Keratinocyte (primary cell): Measurements from ENCODE around the gene PIPOX. TPM values are rescaled to one million over a fixed set of nuclear protein-coding genes. Genes with fewer than 3 reads are reported as not detected.
"Not testable (repeated sequence)": the region's sequence is repeated elsewhere in the genome, so short reads cannot be mapped to it uniquely, and the experiment has no call there.

Experiments
- DNase-seq: peaks from one replicate; pipeline ENCODE4 v3.0.0-alpha.2; 2011; ENCODE audit warnings: low read depth, missing footprints, low spot score
- FAIRE-seq: peaks from 2 replicates; lab custom pipeline; 2011; peaks lifted over from hg19 to GRCh38; lab: Jason Lieb, UNC
- H2AFZ ChIP-seq: 2 replicates; pipeline ENCODE4 v1.6.0; 2012; ENCODE audit warnings: low read length, control low read depth, inconsistent platforms; ENCODE audit not compliant: control insufficient read depth
- H3K27ac ChIP-seq: 2 replicates; pipeline ENCODE4 v1.5.1; 2011; ENCODE audit warnings: low read length; ENCODE audit not compliant: control insufficient read depth, insufficient read depth
- H3K27me3 ChIP-seq: 3 replicates; pipeline ENCODE4 v1.6.0; 2011; ENCODE audit warnings: low read length; ENCODE audit not compliant: control insufficient read depth, insufficient read depth; ENCODE audit errors: extremely low read depth
- H3K36me3 ChIP-seq, 2 experiments: 2 replicates in 1 of 2; 3 replicates in 1 of 2; pipeline ENCODE4 v1.5.1; 2011; ENCODE audit warnings: low read length in 2 of 2, mild to moderate bottlenecking in 1 of 2; ENCODE audit not compliant: control insufficient read depth in 2 of 2, insufficient read depth in 2 of 2; ENCODE audit errors: extremely low read depth in 1 of 2
- H3K4me1 ChIP-seq: 3 replicates; pipeline ENCODE4 v1.5.1; 2011; ENCODE audit warnings: low read length; ENCODE audit not compliant: control insufficient read depth, insufficient read depth; ENCODE audit errors: extremely low read depth
- H3K4me2 ChIP-seq: 3 replicates; pipeline ENCODE4 v1.6.0; 2011; ENCODE audit warnings: low read depth, low read length; ENCODE audit not compliant: control insufficient read depth, insufficient read depth; ENCODE audit errors: extremely low read depth
- H3K4me3 ChIP-seq, 3 experiments: fragments of 200-600 bp in 1 of 3; sonication (generic) in 1 of 3; 2 replicates in 2 of 3; 3 replicates in 1 of 3; pipeline ENCODE4 v1.5.1; 2011 to 2016; ENCODE audit warnings: low read length in 3 of 3, mild to moderate bottlenecking in 3 of 3, control low read depth in 2 of 3, inconsistent platforms in 1 of 3, low read depth in 1 of 3, mixed read lengths in 1 of 3, mixed run types in 1 of 3, moderate library complexity in 1 of 3; ENCODE audit not compliant: control insufficient read depth in 2 of 3, insufficient read depth in 2 of 3; ENCODE audit errors: extremely low read depth in 1 of 3
- H3K79me2 ChIP-seq: 2 replicates; pipeline ENCODE4 v1.6.0; 2012; ENCODE audit warnings: low read length; ENCODE audit not compliant: control insufficient read depth, insufficient read depth
- H3K9ac ChIP-seq: 3 replicates; pipeline ENCODE4 v1.6.0; 2011; ENCODE audit warnings: low read length; ENCODE audit not compliant: control insufficient read depth, insufficient read depth; ENCODE audit errors: extremely low read depth
- H3K9me1 ChIP-seq: 3 replicates; pipeline ENCODE4 v1.6.0; 2011; ENCODE audit warnings: low read length; ENCODE audit not compliant: control insufficient read depth, insufficient read depth; ENCODE audit errors: extremely low read depth
- H3K9me3 ChIP-seq: 2 replicates; pipeline ENCODE4 v1.5.1; 2012; ENCODE audit warnings: low read depth, low read length; ENCODE audit not compliant: control insufficient read depth
- H4K20me1 ChIP-seq: 3 replicates; pipeline ENCODE4 v1.6.0; 2011; ENCODE audit warnings: low read length; ENCODE audit not compliant: control insufficient read depth, insufficient read depth; ENCODE audit errors: extremely low read depth
- EZH2 ChIP-seq: IDR thresholded peaks from one replicate; pipeline ENCODE4 v1.6.1; 2012; ENCODE audit warnings: inconsistent platforms, mild to moderate bottlenecking, low read length, moderate library complexity
- dilution Hi-C: fragments of 300-500 bp; cut with MboI; formaldehyde crosslinking; loops from one replicate; pipeline ENCODE4 v1.7.0; 2020; ENCODE audit warnings: low sequenced_read_pairs; ENCODE audit not compliant: extremely low pct_ligation_motif_present
- polyA plus RNA-seq, 5 experiments: library from polyadenylated mRNA; depleted of rRNA in 3 of 5; stranded (reverse) in 3 of 5; stranded (forward) in 1 of 5; unstranded in 1 of 5; fragments of >200 nt; gene quantifications; 1 replicate in 1 of 5; 2 replicates in 3 of 5; 3 replicates in 1 of 5; pipeline versions ENCODE4 v1.2.1 to v1.2.3, GENCODE V29; 2011 to 2012; ENCODE audit warnings: missing spikeins in 2 of 5, low read depth in 1 of 5, low replicate concordance in 1 of 5
- TF ChIP-seq, protein P1 (sequence below), 3 experiments: IDR thresholded peaks in 1 of 3; conservative IDR thresholded peaks in 1 of 3; optimal IDR thresholded peaks in 1 of 3; 2 replicates in 2 of 3; 3 replicates in 1 of 3; pipeline versions ENCODE3 to v1.5.1; 2011; ENCODE audit warnings: low read length in 3 of 3, mild to moderate bottlenecking in 3 of 3, moderate library complexity in 2 of 3, control low read depth in 1 of 3, inconsistent platforms in 1 of 3; ENCODE audit not compliant: insufficient read depth in 2 of 3; ENCODE audit errors: extremely low read depth in 1 of 3

The PIPOX gene
- polyA plus RNA-seq, 1 donor (not counting 4 experiments of a cell fraction or from before 2014, with no cell fraction given), result not detected

GRCh38 chr17:29086628-29087332 is 43.8 kb downstream of the PIPOX start:
- no peaks in the 10 kb centered on the region for H4K20me1 ChIP-seq
- no peaks in the 10 kb centered on the region for H3K9me3 ChIP-seq
- H3K4me2 ChIP-seq, result no peak overlapping the region
- H3K9me1 ChIP-seq, result no peaks in the 10 kb centered on the region
- no peak overlapping the region for H3K27ac ChIP-seq
- dilution Hi-C loops, result no loop called here
- H2AFZ ChIP-seq, result no peak overlapping the region
- H3K36me3 ChIP-seq, result peaks cover 57 to 64% of the 10 kb centered on the region in 2 experiments
- H3K4me1 ChIP-seq, result peaks cover 2% of the 10 kb centered on the region
- H3K4me3 ChIP-seq, result no peak overlapping the region
- H3K9ac ChIP-seq, result no peak overlapping the region
- FAIRE-seq, result no peak
- H3K27me3 ChIP-seq, result no peaks in the 10 kb centered on the region
- H3K79me2 ChIP-seq, result no peaks in the 10 kb centered on the region
- no peak for DNase-seq
- TF ChIP-seq, protein P1, sequence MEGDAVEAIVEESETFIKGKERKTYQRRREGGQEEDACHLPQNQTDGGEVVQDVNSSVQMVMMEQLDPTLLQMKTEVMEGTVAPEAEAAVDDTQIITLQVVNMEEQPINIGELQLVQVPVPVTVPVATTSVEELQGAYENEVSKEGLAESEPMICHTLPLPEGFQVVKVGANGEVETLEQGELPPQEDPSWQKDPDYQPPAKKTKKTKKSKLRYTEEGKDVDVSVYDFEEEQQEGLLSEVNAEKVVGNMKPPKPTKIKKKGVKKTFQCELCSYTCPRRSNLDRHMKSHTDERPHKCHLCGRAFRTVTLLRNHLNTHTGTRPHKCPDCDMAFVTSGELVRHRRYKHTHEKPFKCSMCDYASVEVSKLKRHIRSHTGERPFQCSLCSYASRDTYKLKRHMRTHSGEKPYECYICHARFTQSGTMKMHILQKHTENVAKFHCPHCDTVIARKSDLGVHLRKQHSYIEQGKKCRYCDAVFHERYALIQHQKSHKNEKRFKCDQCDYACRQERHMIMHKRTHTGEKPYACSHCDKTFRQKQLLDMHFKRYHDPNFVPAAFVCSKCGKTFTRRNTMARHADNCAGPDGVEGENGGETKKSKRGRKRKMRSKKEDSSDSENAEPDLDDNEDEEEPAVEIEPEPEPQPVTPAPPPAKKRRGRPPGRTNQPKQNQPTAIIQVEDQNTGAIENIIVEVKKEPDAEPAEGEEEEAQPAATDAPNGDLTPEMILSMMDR (optimal IDR thresholded peaks at IDR 0.05 in 1 of 3, IDR thresholded peaks at IDR 0.05 in 1 of 3, conservative IDR thresholded peaks at IDR 0.05 in 1 of 3; ENCODE audit: extremely low read depth in 1 of 3, insufficient read depth in 2 of 3, low read length in 3 of 3), result no peak
- TF ChIP-seq EZH2, result no peak

DNA sequence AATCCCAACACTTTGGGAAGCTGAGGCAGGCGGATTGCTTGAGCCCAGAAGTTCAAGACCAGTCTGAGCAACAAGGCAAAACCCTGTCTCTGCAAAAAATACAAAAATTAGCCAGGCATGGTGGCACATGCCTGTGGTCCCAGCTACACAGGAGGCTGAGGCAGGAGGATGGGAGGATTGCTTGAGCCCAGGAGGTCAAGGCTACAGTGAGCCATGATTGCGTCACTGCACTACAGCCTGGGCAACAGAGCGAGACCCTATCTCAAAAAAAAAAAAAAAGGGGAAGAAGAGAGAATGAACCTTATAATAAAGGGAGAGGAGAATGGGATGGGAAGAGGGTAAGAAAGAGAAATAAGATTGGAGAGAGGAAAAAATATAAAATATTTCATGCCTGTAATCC is 45.8 kb downstream of the PIPOX start:
- H2AFZ ChIP-seq, dilution Hi-C loops, H3K27ac ChIP-seq, H3K9me1 ChIP-seq, H4K20me1 ChIP-seq, H3K4me2 ChIP-seq, DNase-seq, H3K4me3 ChIP-seq, H3K9ac ChIP-seq, H3K27me3 ChIP-seq, H3K9me3 ChIP-seq, FAIRE-seq, H3K79me2 ChIP-seq: not testable (repeated sequence)
- peaks cover 10% of the 10 kb centered on the region for H3K4me1 ChIP-seq
- peaks cover 60 to 69% of the 10 kb centered on the region in 2 experiments for H3K36me3 ChIP-seq
